Mucosa of descending colon (tissue), 3 donors: ENCODE results near the gene RNF215. TPM values are rescaled to one million over a fixed set of nuclear protein-coding genes. Genes with fewer than 3 reads are reported as not detected.

Experiments
- ATAC-seq: fragments of 200-7000 bp; cut with Tn5 transposase; one replicate; pipeline ENCODE4 v1.9.1; 2020; ENCODE audit warnings: mild to moderate bottlenecking, moderate library complexity
- DNase-seq, 3 donors: peaks; one replicate each; pipeline ENCODE4 v3.0.0-alpha.2; 2020
- H3K36me3 ChIP-seq: fragments of 200-600 bp; one replicate; pipeline ENCODE4 v1.8.0; 2021; ENCODE audit warnings: low read depth, mild to moderate bottlenecking
- H3K4me1 ChIP-seq: fragments of 200-600 bp; one replicate; pipeline ENCODE4 v1.8.0; 2021; ENCODE audit warnings: low read depth, mild to moderate bottlenecking
- H3K4me3 ChIP-seq: fragments of 200-600 bp; one replicate; pipeline ENCODE4 v1.8.0; 2021; ENCODE audit warnings: mild to moderate bottlenecking
- H3K9me3 ChIP-seq: fragments of 200-600 bp; one replicate; pipeline ENCODE4 v1.8.0; 2021; ENCODE audit warnings: mild to moderate bottlenecking
- CTCF ChIP-seq: fragments of 200-600 bp; IDR thresholded peaks from one replicate; pipeline ENCODE4 v1.8.0; 2022; ENCODE audit warnings: antibody characterized with exemption, mild to moderate bottlenecking
- intact Hi-C, 2 donors: fragments of 100-400 bp; cut with DNase I in 1 of 2; cut with micrococcal nuclease in 1 of 2; formaldehyde crosslinking; loops; one replicate each; pipeline versions ENCODE4 v1.11.0 to v1.11.1; 2022; cut with DNase I, micrococcal nuclease
- long read RNA-seq, 2 donors: library from polyadenylated mRNA; unstranded; transcript quantifications; one replicate each; pipeline ENCODE4 v2.0.0, GENCODE V29; 2019 to 2021
- total RNA-seq, 3 donors: library from RNA; stranded (reverse); fragmentation: NEBNext Ultra II Directional in 2 of 3; extraction: Animal tissue kit (Norgen Biotek cat#: 25700) in 2 of 3; gene quantifications; one replicate each; pipeline versions ENCODE4 v1.2.1 to v1.2.4, GENCODE V29; 2021 to 2023
- donor health status: DM: no; HTN: no; CAD: no; lungs with moderate emphysema.
- donor health status: DM: no; HTN: no; CAD: no.
- donor health status: DM: no; HTN: yes; CAD: no.

RNF215 gene
- total RNA-seq: 10 to 100 TPM in 1 of 3 donors, 1 to 10 TPM in 2; 9.0 to 14.2 (median 9.1) TPM
- long read RNA-seq, donor 1, transcript RNF215-203 (9 exons, 1,992 nt): major isoform, 10 of 14 reads
- long read RNA-seq, donor 1, partial matches to known transcripts: 1 of 14 reads
- long read RNA-seq, donor 1, other reads (novel, unspliced or antisense): 2 of 14 reads
- long read RNA-seq, donor 2, partial matches to known transcripts: 1 of 2 reads
- long read RNA-seq, donor 2, other reads (novel, unspliced or antisense): 1 of 2 reads

GRCh38 chr22:30386960-30387827 lies at the start of gene RNF215:
TSS of gene RNF215 (minus strand) at chr22:30387411. CDS start at chr22:30387313, 98 bp downstream.
- no peaks in the 10 kb centered on the region for H3K9me3 ChIP-seq

GRCh38 chr22:30436196-30436595 lies 49.0 kb upstream of the RNF215 start:
- intact Hi-C loops: no loop called here
- no peak overlapping the region for H3K4me3 ChIP-seq
- no peaks in the 10 kb centered on the region for H3K36me3 ChIP-seq
- H3K4me1 ChIP-seq: peaks cover 8% of the 10 kb centered on the region
- ATAC-seq: no peak
- TF ChIP-seq CTCF: no peak
- no peaks in the 10 kb centered on the region for H3K9me3 ChIP-seq
- DNase-seq: no peak

More at GRCh38 chr22:30386960-30387827, at the start of gene RNF215:
- intact Hi-C loops: no loop called here
- peaks cover 11% of the 10 kb centered on the region for H3K4me1 ChIP-seq
- ATAC-seq: peak; percentile 97
- peak; percentile 84 to 91 (median 84) for DNase-seq
- H3K4me3 ChIP-seq: peak within 1 kb of the TSS; percentile 32
- peak; percentile 94 for TF ChIP-seq CTCF
- no peaks in the 10 kb centered on the region for H3K36me3 ChIP-seq

- Histone ChIP-seq H3K9me3 (no peaks in the 10 kb centered on the region), H3K4me3 (no peak overlapping the region), H3K36me3 (no peaks in the 10 kb centered on the region), H3K4me1 (peaks cover 8% of the 10 kb centered on the region)
- ATAC-seq (peak; percentile 73), DNase-seq (peak; percentile 60 to 85 (median 61))
- no peak for TF ChIP-seq CTCF
- intact Hi-C loops: no loop called here
Observed at GRCh38 chr22:30435674-30436126, 48.5 kb upstream of the RNF215 start.

GRCh38 chr22:30434843-30435242 lies 47.6 kb upstream of the RNF215 start:
- no peaks in the 10 kb centered on the region for H3K36me3 ChIP-seq
- DNase-seq (no peak), ATAC-seq (no peak)
- TF ChIP-seq CTCF: no peak
- H3K9me3 ChIP-seq: no peaks in the 10 kb centered on the region
- intact Hi-C loops: no loop called here
- peaks cover 8% of the 10 kb centered on the region for H3K4me1 ChIP-seq
- H3K4me3 ChIP-seq: no peak overlapping the region

GRCh38 chr22:30433773-30434172 lies 46.6 kb upstream of the RNF215 start:
- DNase-seq (no peak), ATAC-seq (no peak)
- no peak overlapping the region for H3K4me3 ChIP-seq
- intact Hi-C loops: no loop called here
- H3K4me1 ChIP-seq: peaks cover 8% of the 10 kb centered on the region
- no peak for TF ChIP-seq CTCF
- H3K9me3 ChIP-seq: no peaks in the 10 kb centered on the region
- no peaks in the 10 kb centered on the region for H3K36me3 ChIP-seq
